Suprapubic skin (tissue), 4 donors: ENCODE results near the gene LIN52. TPM values are rescaled to one million over a fixed set of nuclear protein-coding genes. Genes with fewer than 3 reads are reported as not detected.

Source experiments
- DNase-seq, 2 donors: peaks; one replicate each; pipeline ENCODE4 v3.0.0-alpha.2; 2019; ENCODE audit warnings: low spot score in 2 of 2
- H3K27ac ChIP-seq: fragments of 200-600 bp; sonication (generic); one replicate; pipeline ENCODE4 v1.5.1; 2019
- H3K27me3 ChIP-seq: fragments of 200-600 bp; sonication (generic); one replicate; pipeline ENCODE4 v1.5.1; 2019
- H3K36me3 ChIP-seq: fragments of 200-600 bp; sonication (generic); one replicate; pipeline ENCODE4 v1.5.1; 2019
- H3K4me1 ChIP-seq: fragments of 200-600 bp; sonication (generic); one replicate; pipeline ENCODE4 v1.5.1; 2019
- H3K4me3 ChIP-seq: fragments of 200-600 bp; sonication (generic); one replicate; pipeline ENCODE4 v1.5.1; 2019; ENCODE audit warnings: mild to moderate bottlenecking
- H3K9me3 ChIP-seq: fragments of 200-600 bp; sonication (generic); one replicate; pipeline ENCODE4 v1.5.1; 2019
- CTCF ChIP-seq, 2 donors: fragments of 200-600 bp in 1 of 2; fragments of 450-650 bp in 1 of 2; sonication (generic) in 1 of 2; IDR thresholded peaks; one replicate each; pipeline ENCODE4 v1.5.1; 2016 to 2019; ENCODE audit warnings: antibody characterized with exemption in 2 of 2, mild to moderate bottlenecking in 1 of 2, moderate library complexity in 1 of 2
- EP300 ChIP-seq: sonication (generic); formaldehyde crosslinking; IDR thresholded peaks from one replicate; pipeline ENCODE4 v1.6.1; 2017; ENCODE audit warnings: antibody characterized with exemption
- POLR2A ChIP-seq, 2 donors: fragments of 450-650 bp; IDR thresholded peaks; one replicate each; pipeline ENCODE4 v1.6.1; 2017; ENCODE audit warnings: antibody characterized with exemption in 2 of 2, mild to moderate bottlenecking in 2 of 2, moderate library complexity in 2 of 2
- POLR2AphosphoS5 ChIP-seq, 3 donors: sonication (generic); formaldehyde crosslinking; IDR thresholded peaks; one replicate each; pipeline ENCODE4 v1.6.1; 2017; ENCODE audit warnings: antibody characterized with exemption in 3 of 3
- WGBS: methylation state at CpG from one replicate; pipeline ENCODE4 v1.1.5; 2018; 5-methylcytosine and 5-hydroxymethylcytosine counted together
- total RNA-seq, 4 donors: library from RNA; depleted of rRNA; stranded (reverse); fragments of >200 nt; gene quantifications; one replicate each; pipeline ENCODE4 v1.1.0, GENCODE V29; 2016

LIN52 gene
- total RNA-seq, 4 donors from 2014 or later, result 3.9 to 7.4 (median 5.2) TPM

- WGBS, result 73% methylated on average over 12 of the region's 12 CpGs
- Histone ChIP-seq H3K4me3 (no peak overlapping the region), H3K36me3 (no peaks in the 10 kb centered on the region), H3K27ac (no peak overlapping the region), H3K27me3 (peaks cover 30% of the 10 kb centered on the region), H3K9me3 (no peaks in the 10 kb centered on the region), H3K4me1 (peaks cover 8% of the 10 kb centered on the region)
- TF ChIP-seq POLR2AphosphoS5 (IDR thresholded peaks at IDR 0.05) (no peak), CTCF (IDR thresholded peaks at IDR 0.05) (no peak), POLR2A (IDR thresholded peaks at IDR 0.05) (no peak), EP300 (no peak)
- no peak for DNase-seq
Measured at GRCh38 chr14:74249433-74250375, 164.9 kb downstream of the LIN52 start.

Other genes with a start within 250 kb of the LIN52 start
- gene PTGR2, start 233.1 kb upstream of the LIN52 start, total RNA-seq, result 10 to 100 TPM in 2 of 4 donors, 1 to 10 TPM in 2; 6.3 to 25.1 (median 10.3) TPM
- 10 to 100 TPM; 51.9 to 71.2 (median 60.4) TPM for gene ZNF410, start 198.1 kb upstream of the LIN52 start, total RNA-seq
- 1 to 10 TPM; 2.1 to 4.7 (median 3.5) TPM for gene FAM161B, start 134.9 kb upstream of the LIN52 start, total RNA-seq
- gene COQ6, start 134.7 kb upstream of the LIN52 start, total RNA-seq, result 10 to 100 TPM; 25.4 to 54.0 (median 42.3) TPM
- gene ENTPD5, start 65.7 kb upstream of the LIN52 start, total RNA-seq, result 10 to 100 TPM in 3 of 4 donors, 1 to 10 TPM in 1; 9.2 to 18.4 (median 11.6) TPM
- 1 to 10 TPM; 2.4 to 5.3 (median 3.9) TPM for gene BBOF1, start 65.6 kb upstream of the LIN52 start, total RNA-seq
- gene ALDH6A1, start 503 bp upstream of the LIN52 start, total RNA-seq, result 10 to 100 TPM; 14.7 to 25.7 (median 22.0) TPM
- gene VSX2, start 154.5 kb downstream of the LIN52 start, total RNA-seq, result not detected
- 10 to 100 TPM; 22.2 to 87.5 (median 43.5) TPM for gene ABCD4, start 218.0 kb downstream of the LIN52 start, total RNA-seq